C4-2B (cell line): Measurements from ENCODE around the gene SRRM3.

Experiments
- CTCF ChIP-seq: fragments of 450-650 bp; conservative IDR thresholded peaks from 2 replicates; pipeline ENCODE4 v1.5.1; 2017; ENCODE audit warnings: mild to moderate bottlenecking
- ZFX ChIP-seq: fragments of 450-650 bp; IDR thresholded peaks from 2 replicates; pipeline ENCODE4 v1.6.1; 2017

- no peak for TF ChIP-seq CTCF
- TF ChIP-seq ZFX: no peak
Measured at GRCh38 chr7:76220185-76221057, 18.7 kb downstream of the SRRM3 start.
